GM18907 (cell line): ENCODE measurements around the gene DYNC1H1.
A peak's percentile ranks its signal among the peaks of the same experiment; 100 is the strongest.
"Not testable (repeated sequence)": the region's sequence is repeated elsewhere in the genome, so short reads cannot be mapped to it uniquely, and the experiment has no call there.

Experiments used
- ATAC-seq: cut with Tn5 transposase; IDR thresholded peaks from one replicate; pipeline ENCODE4 v1.9.1; 2021; ENCODE audit warnings: mild to moderate bottlenecking, moderate library complexity; ENCODE audit not compliant: unreplicated experiment

DYNC1H1 gene

DNA sequence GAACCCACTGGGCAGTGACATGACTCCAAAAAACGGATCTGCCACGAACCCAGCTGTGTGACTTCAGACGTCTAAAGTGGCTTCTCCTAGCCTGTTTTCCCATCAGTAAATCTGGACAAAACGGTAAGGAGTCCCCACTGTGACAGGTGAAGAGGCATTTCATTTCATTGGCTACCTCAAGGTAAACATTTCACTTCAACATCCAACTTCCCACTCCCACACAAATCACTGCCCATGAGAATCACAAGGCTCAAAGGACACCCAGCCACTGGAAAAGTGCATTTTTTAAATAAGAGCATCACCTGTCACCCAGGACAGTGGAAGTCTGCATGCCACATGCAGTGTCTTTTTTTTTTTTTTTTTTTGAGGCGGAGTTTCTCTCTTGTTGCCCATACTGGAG lies 94.6 kb downstream of the DYNC1H1 start:
- no peak for ATAC-seq

DNA sequence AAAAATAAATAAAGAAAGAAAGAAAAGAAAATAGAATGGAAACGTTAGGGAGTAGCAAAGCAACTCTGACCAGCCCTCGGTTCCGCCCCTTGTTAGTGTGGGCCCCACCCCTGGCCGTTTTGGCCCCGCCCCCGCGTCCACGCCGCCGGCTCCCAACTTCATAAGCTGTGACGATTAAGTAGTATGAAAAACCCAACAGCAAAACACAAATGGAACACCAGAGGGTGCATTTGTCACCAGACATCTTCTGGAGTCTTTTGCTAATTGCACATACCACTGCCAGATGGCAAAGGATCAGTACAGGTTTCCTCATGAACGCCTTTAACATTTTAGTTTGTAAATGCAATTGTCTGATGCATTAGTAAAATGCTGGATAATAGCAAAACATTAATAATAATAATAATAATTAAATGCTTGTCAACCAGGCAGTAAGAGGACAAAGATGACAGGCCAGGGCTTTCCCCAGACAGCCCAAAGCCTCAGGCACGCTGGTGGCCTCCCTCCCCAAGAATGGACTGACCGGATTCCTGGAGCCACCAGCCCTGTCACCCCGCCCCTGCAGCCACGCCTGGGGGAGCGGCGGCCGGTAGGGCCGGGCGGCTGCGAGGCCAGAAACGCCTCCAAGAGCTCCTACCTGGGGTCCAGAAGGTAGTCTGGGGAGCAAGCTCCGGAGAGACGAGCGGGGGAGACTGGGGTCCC lies 98.9 kb downstream of the DYNC1H1 start:
- peak; percentile 59 for ATAC-seq

DNA sequence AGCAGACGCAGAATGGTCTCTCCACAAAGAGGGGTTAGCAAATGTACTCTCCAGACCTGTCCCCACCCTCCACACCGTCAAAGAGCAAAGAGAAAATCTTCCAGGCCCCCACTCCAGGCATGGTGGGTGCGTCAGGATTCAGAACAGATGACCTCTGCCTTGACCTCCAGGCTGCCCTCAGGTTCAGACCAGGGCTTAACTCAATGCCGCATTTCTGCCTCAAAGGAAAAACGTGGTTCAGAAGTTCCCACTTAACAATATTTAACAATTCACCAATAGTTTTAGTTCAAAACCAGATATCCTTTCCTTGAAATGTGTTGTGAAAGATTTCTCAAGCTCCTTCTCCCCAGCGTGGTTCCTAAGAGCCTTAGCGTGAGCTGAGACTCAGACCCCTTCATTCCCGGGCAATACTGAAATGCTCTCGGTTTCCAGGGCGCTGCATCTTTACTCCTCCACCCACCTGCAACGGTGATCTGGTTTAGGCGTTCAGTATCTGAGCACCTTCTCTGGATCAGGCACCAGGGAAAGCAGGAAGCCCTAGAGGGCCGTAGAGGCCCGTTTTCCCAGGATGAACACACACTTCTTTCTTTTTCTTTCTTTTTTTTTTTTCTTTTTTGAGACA lies 99.5 kb downstream of the DYNC1H1 start:
- ATAC-seq: no peak

DNA sequence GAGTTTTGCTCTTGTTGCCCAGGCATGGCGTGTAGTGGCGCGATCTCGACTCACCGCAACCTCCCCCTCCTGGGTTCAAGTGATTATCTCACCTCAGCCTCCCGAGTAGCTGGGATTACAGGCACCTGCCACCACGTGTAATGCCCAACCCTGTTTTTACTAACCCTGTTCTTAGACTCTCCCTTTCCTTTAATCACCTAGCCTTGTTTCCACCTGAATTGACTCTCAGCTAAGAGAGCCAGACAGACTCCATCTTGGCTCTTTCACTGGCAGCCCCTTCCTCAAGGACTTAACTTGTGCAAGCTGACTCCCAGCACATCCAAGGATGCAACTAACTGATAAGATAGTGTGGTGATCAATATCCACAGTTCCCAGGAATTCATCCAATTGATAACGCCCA lies 100.2 kb downstream of the DYNC1H1 start:
- not testable (repeated sequence) for ATAC-seq

DNA sequence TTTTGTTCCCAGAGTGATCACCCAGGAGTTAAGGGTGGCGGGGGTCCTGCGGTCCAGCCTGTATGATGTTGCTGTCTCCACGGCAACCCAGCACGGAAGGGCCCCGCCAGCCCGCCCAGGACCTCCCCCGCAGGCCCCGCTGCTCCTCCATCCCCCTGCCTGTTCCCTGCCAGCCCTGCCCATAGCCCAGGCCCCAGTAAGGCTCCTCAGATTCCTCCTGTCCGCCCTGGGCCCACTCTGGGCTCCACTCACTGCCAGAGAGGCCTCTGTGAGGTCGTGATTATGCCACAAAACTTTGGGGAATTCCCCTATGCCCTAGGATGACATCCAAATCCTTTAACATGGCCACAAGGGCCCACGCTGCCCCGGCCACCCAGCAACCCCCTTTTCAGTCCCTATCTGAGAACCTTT lies 101.7 kb downstream of the DYNC1H1 start:
- no peak for ATAC-seq

DNA sequence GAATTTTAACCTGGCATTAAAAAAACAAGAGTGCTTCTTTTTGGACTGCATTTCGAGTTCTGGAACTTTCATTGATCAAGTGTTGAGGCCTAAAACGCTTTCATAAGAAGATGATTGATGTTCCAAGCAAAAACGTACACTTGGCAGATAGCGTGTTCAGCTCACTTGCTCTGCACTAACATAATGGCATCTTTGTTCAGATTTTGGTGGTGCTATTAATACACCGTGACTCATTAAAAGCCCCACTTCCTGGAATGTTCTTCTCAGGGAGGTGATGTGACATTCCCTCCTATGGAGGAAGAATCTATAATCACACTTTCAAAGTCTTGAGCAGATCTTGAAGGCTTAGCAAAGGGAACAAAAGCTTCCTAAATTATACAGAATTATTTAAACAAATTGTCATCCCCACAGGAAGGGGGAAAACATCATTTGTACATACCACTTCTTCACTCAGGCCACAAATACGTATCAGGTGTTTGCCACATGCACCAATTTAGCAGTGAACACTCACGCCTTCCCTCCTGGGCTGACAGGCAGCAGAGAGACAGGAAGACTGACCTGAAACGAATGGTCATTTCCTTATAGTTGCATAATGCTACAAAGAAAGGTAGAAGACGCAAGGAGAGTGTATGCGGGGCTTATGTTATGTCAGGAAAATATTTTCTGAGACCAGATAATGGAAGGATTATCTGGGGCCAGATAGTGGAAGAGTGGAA lies 107.1 kb downstream of the DYNC1H1 start:
- no peak for ATAC-seq

DNA sequence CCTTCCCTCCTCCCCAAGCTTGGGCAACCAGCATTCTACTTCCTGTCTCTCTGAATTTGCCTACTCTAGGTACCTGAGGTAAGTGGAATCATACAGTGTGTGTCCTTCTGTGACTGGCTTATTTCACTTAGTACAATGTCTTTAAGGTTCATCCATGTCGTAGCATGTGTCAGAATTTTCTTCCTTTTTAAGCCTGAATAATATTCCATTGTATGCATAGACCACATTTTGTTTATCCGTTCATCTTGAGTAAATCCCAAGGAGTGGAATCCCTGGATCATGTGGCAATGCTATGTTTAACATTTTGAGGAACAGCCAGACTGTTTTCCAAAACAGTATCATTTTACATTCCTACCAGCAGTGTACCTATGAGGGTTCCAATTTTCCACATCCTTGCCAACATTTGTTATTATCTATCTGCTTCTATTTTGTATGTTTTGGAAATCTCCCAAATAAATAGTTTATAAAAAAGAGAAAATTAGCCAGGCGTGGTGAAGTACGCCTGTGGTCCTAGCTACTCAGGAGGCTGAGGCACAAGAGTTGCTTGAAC lies 110.1 kb downstream of the DYNC1H1 start:
- ATAC-seq: no peak

DNA sequence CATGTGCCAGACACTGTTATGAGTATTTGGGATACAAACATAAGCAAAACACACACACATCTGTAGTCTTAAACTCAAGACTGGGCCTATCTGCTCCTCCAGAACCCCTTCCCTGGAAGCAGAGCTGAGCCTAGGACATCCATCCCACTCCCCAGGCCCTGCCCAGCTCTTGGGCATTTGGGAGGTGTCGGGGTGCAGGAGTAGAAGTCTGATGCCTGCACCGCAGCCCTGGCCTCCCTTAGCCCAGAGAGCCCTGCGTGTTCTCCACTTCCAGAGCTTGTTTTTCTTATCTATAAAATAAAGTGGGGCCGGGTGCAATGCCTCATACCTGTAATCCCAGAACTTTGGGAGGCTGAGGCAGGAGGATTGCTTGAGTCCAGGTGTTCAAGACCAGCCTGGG lies 110.8 kb downstream of the DYNC1H1 start:
- ATAC-seq: no peak

DNA sequence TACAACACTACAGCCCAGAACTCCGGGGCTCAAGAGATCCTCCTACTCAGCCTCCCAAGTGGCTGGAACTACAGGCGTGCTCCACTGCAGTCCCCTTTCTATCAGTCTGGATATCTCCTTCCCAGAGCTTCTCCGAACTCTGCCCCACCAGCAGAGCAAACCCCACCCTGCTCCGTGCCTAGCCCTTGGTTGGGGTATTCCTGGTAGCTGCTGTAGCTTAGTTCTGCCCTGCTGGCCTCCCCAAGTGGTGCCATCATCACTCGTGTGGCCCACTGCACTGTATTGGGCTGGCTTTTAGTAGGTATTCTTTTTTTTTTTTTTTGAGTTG lies 113.0 kb downstream of the DYNC1H1 start:
- no peak for ATAC-seq

DNA sequence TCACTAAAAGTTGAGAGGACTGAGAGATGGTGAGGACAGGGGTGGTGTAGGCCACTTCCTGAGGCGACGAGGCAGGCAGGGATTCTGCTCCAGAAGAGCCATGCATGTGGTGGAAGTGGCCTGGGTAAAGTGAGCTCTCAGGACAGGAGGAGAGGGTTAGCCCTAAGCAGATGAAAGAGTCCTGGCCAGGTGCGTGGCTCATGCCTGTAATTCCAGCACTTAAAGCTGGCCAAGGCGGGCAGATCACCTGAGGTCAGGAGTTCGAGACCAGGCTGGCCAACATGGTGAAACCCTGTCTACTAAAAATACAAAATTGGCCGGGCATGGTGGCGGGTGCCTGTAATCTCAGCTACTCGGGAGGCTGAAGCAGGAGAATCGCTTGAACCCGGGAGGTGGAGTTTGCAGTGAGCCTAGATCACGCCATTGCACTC lies 114.0 kb downstream of the DYNC1H1 start:
- ATAC-seq: not testable (repeated sequence)

DNA sequence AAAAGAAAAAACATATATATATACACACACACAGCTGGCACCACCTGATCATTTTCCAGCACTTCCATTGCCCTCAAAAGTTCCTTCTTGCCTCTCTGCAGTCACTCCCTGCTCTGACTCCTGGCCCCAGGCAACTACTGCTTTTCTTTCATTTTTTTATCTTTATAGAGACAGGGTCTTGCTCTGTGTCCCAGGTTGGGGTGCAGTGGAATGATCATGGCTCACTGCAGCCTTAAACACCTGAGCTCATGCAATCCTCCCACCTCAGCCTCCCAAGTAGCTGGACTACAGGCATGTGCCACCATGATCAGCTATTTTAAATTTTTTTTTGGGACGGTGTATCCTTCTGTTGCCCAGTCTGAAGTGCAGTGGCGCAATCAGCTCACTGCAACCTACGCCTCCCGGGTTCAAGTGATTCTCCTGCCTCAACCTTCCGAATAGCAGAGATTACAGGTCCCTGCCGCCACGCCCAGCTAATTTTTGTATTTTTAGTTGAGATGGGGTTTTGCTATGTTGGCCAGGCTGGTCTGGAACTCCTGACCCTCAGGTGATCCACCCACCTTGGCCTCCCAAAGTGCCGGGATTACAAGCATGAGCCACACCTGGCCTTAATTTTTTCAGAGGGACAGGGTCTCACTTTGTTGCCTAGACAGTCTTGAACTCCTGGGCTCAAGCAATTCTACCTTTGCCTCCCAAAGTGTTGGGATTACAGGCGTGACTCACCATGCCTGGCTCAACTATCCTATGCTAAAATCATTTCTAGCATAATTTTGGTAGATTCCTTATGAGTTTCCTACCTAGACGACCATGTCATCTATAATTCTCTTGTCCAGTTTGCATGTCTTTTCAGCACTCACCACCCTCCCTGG lies 114.7 kb downstream of the DYNC1H1 start:
- no peak for ATAC-seq

DNA sequence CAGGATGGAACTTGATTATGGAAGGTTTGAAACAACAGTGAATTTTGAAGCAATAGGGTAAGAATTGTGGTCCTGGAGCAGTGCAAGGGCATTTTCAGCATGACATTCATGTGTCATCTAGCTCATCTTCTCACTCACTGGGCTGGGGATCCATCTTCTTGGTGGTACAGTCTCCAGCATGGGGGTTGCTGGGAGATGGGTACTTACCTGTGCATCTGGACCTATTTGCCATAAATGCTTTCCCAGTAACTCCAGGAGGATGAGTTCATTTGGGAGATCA lies 115.3 kb downstream of the DYNC1H1 start:
- ATAC-seq: no peak

DNA sequence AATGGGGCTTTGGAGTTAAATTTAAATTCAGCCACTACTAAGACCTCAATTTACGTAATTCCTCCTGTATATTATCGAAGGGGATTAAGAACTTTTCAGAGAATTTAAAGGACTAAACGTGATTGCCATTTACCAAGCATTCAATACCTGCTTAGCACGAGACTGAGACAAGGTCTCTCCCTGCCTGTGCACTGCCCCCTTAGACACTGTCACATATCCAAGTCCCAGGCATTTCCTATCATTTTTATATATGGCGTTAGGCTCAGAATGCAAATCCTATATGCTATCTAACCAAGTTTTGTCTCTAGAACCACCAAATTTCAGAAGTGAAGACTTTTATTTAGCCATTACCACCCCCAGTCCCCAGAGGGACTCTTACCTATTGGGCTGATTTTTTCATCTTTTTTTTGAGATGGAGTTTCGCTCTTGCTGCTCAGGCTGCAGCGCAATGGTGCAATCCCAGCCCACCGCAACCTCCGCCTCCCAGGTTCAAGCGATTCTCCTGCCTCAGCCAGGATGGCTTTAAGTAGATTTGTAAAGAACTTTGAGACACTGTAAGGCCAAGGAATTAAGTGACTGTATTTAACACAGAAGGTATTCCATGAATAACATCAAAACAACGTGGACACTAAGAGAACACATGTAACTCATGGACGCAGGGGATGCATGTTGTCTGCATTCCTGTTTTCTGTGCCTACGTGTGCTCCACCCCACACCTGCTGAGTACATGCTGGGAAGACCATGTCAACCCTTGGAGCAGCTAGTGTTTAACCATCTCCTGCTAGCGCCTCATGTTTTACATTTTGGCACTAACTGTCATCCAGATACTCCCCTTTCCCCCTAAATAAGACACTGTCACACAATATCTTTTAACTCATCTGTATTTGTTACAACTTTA lies 116.1 kb downstream of the DYNC1H1 start:
- ATAC-seq: no peak

DNA sequence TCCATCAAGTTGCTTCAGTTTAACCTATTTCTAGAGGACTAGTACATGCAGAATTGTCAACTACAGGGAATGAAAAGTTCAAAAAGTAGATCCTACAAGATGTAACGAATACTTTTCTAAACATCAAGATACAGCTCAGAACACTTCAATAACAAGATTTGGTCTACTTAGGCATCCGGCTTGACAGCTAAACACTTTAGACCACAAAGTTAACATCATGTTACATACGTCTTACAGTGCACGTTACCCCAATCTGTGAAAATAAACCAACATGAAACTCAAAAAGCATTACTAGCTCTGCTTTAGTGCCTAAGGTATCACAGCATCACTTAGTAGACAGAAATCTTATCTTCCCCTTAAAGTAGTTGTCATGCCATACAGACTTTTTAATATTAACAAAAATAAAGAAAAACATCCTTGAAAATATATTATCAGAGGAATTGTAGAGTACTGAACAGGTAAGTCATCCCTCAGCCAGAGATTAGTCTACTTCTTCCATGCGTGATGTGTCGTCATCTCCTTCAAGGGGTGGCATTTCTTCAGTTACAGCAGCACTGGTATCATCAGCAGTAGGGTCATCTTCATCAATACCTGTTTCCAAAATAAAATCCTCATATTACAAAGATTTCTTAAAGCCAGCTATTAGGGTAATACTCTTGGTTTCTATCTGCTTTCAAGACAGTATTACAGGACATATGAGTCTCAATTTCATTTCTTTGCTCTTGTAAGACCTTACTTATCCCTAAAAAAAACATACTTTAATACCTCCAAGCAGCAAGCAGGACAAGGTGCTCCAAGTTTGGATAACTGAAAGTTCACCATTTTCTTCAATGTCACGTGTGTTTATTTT lies 117.1 kb downstream of the DYNC1H1 start:
- no peak for ATAC-seq

DNA sequence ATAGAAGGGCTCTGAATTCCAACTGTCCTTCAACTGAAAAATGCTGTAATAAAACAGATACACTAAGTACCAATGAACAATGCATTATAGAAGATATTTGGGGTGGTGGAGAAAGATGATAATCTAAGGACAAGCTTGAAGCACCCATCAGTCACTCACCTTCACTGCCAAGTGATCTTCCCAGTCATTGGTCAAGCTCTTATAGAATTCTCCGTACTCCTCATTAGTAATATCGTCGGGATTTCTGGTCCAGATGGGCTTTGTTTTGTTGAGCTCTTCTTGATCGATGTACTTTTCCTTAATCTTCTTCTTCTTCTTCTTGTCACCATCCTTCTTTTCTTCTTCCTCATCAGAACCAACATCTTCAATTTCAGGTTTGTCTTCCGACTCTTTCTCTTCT lies 120.1 kb downstream of the DYNC1H1 start:
- ATAC-seq: not testable (repeated sequence)

DNA sequence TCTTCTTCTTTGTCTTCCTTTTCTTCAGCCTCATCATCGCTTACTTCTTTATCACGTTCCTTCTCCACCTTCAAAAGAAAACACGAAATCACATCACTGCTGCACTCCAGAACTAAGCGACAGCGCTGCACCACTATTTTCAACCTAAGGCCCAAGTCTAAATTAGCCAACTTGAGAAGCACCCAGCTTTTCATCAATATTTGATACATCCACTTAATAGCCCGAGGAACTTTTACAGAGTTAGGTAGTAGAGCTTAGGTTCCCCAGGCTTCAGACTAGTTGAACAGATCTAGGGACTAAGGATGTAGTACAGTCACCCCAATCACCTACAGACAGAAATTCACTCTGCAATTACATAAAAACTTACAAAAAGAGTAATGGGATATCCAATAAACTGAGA lies 120.6 kb downstream of the DYNC1H1 start:
- no peak for ATAC-seq

DNA sequence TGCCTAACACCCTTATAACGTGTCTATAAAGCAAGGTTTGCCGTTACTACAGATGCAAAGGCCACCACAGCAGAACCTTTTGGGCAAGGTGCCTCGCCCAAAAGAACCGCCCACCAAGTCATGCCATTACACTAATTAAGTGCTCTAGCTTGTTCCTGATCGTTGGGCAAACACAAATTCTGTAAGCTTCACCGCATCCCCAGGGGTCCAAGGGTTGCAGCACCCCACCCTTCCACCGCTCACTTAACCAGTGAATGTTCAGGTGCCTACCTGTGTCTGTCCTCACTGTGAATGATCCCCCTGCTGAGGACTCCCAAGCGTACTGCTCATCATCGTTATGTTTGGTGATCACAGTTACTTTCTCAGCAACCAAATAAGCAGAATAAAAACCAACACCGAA lies 121.1 kb downstream of the DYNC1H1 start:
- ATAC-seq: no peak

DNA sequence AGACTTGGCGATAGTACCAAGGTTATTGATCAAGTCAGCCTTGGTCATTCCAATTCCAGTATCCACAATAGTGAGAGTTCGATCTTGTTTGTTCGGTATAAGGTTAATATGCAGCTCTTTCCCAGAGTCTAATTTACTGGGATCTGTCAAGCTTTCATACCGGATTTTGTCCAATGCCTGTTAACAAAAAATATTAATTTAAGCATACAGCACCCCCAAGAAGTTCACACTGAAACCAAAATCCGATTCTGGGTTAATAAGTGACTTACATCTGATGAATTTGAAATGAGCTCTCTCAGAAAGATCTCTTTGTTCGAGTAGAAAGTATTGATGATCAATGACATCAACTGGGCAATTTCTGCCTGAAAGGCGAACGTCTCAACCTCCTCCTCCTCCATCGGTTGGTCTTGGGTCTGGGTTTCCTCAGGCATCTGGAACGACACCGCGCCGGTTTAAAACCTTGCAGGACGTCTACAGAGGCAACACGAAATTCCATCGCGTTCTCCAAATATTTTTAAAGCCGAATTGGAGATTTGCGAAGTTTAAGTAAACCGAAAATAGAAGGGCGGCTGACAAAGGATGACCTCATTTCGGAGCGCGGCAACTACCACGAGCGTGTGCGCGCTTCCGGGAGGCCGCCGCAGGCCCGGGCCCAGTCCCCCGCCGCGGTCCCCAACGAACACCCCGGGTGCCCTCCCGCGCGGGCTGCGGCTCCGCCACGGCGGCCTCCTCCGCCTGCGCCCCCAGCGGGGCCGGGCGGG lies 121.8 kb downstream of the DYNC1H1 start:
- ATAC-seq: peak; percentile 29

DNA sequence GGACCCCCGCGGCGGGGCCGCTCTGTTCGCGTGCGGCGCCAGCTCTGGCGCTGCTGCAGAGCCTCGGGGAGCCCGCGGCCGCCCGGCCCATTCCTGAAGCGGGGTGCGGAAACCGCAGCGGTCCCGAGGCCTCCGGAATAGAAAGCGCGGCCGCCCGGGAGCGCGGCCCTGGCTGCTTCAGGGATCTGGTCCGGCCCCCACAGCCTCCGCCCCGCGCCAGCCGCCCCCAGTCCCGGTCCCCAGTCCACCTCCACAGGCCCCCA lies 122.3 kb downstream of the DYNC1H1 start:
- no peak for ATAC-seq
